ENCODE results near the gene TRIM23. TPM values are rescaled to one million over a fixed set of nuclear protein-coding genes. Genes with fewer than 3 reads are reported as not detected.
A peak's percentile ranks its signal among the peaks of the same experiment; 100 is the strongest.
"Not testable (repeated sequence)": the region's sequence is repeated elsewhere in the genome, so short reads cannot be mapped to it uniquely, and the experiment has no call there.

TRIM23 gene
- total and polyA plus RNA-seq, 3 experiments from 2014 or later = 7.8 to 12.8 (median 9.8) TPM

GRCh38 chr5:65640240-65640639 lies 16.1 kb upstream of the TRIM23 start:
- no peaks in the 10 kb centered on the region for H3K9me3 ChIP-seq (ENCODE audit: low read length)
- POLR2A ChIA-PET = no interaction called here
- H3K27me3 ChIP-seq (ENCODE audit: insufficient read depth, low read length, poor library complexity, severe bottlenecking) = no peaks in the 10 kb centered on the region
- no peak overlapping the region for H3K4me3 ChIP-seq (ENCODE audit: low read length)
- Mint-ChIP-seq H3K4me1 (peaks cover 0 to 5% (median 1%) of the 10 kb centered on the region in 3 donors), H3K9me3 (no peaks in the 10 kb centered on the region), H3K36me3 (peaks cover 7 to 54% (median 14%) of the 10 kb centered on the region in 3 donors), H3K4me3 (no peak overlapping the region), H3K27me3 (no peaks in the 10 kb centered on the region), H3K27ac (no peak overlapping the region)
- no peak overlapping the region for H3K27ac ChIP-seq (ENCODE audit: low read depth, low read length)
- CTCF ChIA-PET = interaction anchor here (1.1 kb wide), 1 partner anchor 8 kb away, joined by 3 read pairs; no protein-coding TSS in a partner anchor
- H3K36me3 ChIP-seq (ENCODE audit: insufficient read depth, low read length) = peaks cover 10% of the 10 kb centered on the region
- DNase-seq = no peak
- H3K4me1 ChIP-seq (ENCODE audit: insufficient read depth, low read length) = no peaks in the 10 kb centered on the region

GRCh38 chr5:65630981-65631380 lies 6.8 kb upstream of the TRIM23 start:
- CTCF ChIA-PET = interaction anchor here (1.4 kb wide), 1 partner anchor 10 kb away, joined by 3 read pairs; no protein-coding TSS in a partner anchor
- Mint-ChIP-seq H3K27me3 (no peaks in the 10 kb centered on the region), H3K36me3 (peaks cover 5 to 31% (median 6%) of the 10 kb centered on the region in 3 donors)

GRCh38 chr5:65625743-65626142 lies 1.6 kb upstream of the TRIM23 start:
- Histone ChIP-seq H3K4me1 (ENCODE audit: insufficient read depth, low read length) (peaks cover 31% of the 10 kb centered on the region), H3K27me3 (ENCODE audit: insufficient read depth, low read length, poor library complexity, severe bottlenecking) (no peaks in the 10 kb centered on the region), H3K4me3 (ENCODE audit: low read length) (peak overlapping the region; percentile 62), H3K36me3 (ENCODE audit: insufficient read depth, low read length) (peaks cover 7% of the 10 kb centered on the region), H3K9me3 (ENCODE audit: low read length) (no peaks in the 10 kb centered on the region), H3K27ac (ENCODE audit: low read depth, low read length) (peak overlapping the region; percentile 91)
- peaks cover 45 to 60% (median 51%) of the 10 kb centered on the region in 3 donors for H3K4me1 Mint-ChIP-seq
- H3K4me3 Mint-ChIP-seq = peak overlapping the region; percentile 71 to 100 (median 98)
- no peak for DNase-seq
- ChIA-PET CTCF (no interaction called here), POLR2A (interaction anchor here (1.1 to 3.8 kb wide), 2 partner anchors 46 to 63 kb away, joined by 3 to 42 read pairs; partner anchors contain the start of genes CENPK and PPWD1)
- H3K36me3 Mint-ChIP-seq = peaks cover 5 to 39% (median 6%) of the 10 kb centered on the region in 3 donors
- H3K9me3 Mint-ChIP-seq = no peaks in the 10 kb centered on the region
- peak overlapping the region in 7 of 8 donors; percentile 75 to 100 (median 97) for H3K27ac Mint-ChIP-seq
- peaks cover 0 to 3% of the 10 kb centered on the region in 2 donors for H3K27me3 Mint-ChIP-seq

More at GRCh38 chr5:65630981-65631380, 6.8 kb upstream of the TRIM23 start:
- DNase-seq = no peak
- Histone ChIP-seq H3K27ac (ENCODE audit: low read depth, low read length) (no peak overlapping the region), H3K27me3 (ENCODE audit: insufficient read depth, low read length, poor library complexity, severe bottlenecking) (no peaks in the 10 kb centered on the region), H3K9me3 (ENCODE audit: low read length) (no peaks in the 10 kb centered on the region), H3K36me3 (ENCODE audit: insufficient read depth, low read length) (peaks cover 10% of the 10 kb centered on the region), H3K4me1 (ENCODE audit: insufficient read depth, low read length) (peaks cover 5% of the 10 kb centered on the region), H3K4me3 (ENCODE audit: low read length) (no peak overlapping the region)
- H3K4me3 Mint-ChIP-seq = no peak overlapping the region
- POLR2A ChIA-PET = no interaction called here
- H3K27ac Mint-ChIP-seq = peak overlapping the region in 1 of 8 donors; percentile 27
- peaks cover 17 to 31% (median 20%) of the 10 kb centered on the region in 3 donors for H3K4me1 Mint-ChIP-seq
- no peaks in the 10 kb centered on the region for H3K9me3 Mint-ChIP-seq

- ChIA-PET POLR2A (interaction anchor here (0.9 to 3.8 kb wide), 3 partner anchors 47 to 97 kb away, joined by 3 to 42 read pairs (median 3); partner anchors contain the start of genes CENPK, NLN, PPWD1 and SGTB), CTCF (no interaction called here)
- no peaks in the 10 kb centered on the region for H3K9me3 Mint-ChIP-seq
- peaks cover 4 to 34% (median 7%) of the 10 kb centered on the region in 3 donors for H3K36me3 Mint-ChIP-seq
- H3K27ac ChIP-seq (ENCODE audit: low read depth, low read length) = peak within 1 kb of the TSS; percentile 91
- H3K9me3 ChIP-seq (ENCODE audit: low read length) = no peaks in the 10 kb centered on the region
- H3K36me3 ChIP-seq (ENCODE audit: insufficient read depth, low read length) = peaks cover 6% of the 10 kb centered on the region
- H3K4me1 Mint-ChIP-seq = peaks cover 46 to 66% (median 57%) of the 10 kb centered on the region in 3 donors
- H3K4me1 ChIP-seq (ENCODE audit: insufficient read depth, low read length) = peaks cover 31% of the 10 kb centered on the region
- peak within 1 kb of the TSS; percentile 97 to 100 (median 99) for H3K4me3 Mint-ChIP-seq
- H3K27me3 ChIP-seq (ENCODE audit: insufficient read depth, low read length, poor library complexity, severe bottlenecking) = no peaks in the 10 kb centered on the region
- peak within 1 kb of the TSS; percentile 97 to 100 (median 99) for H3K27ac Mint-ChIP-seq
- peak within 1 kb of the TSS; percentile 62 for H3K4me3 ChIP-seq (ENCODE audit: low read length)
- DNase-seq = peak; percentile 77 to 93 (median 90)
- H3K27me3 Mint-ChIP-seq = peaks cover 0 to 3% of the 10 kb centered on the region in 2 donors
These were observed 730 bp upstream of the TRIM23 start, which contains the start of the genes SHLD3 and TRAPPC13 for GRCh38 chr5:65624571-65625555. SHLD3 (plus strand) TSS chr5:65625027; CDS start chr5:65629588, 4,561 bp downstream. TRAPPC13 (plus strand) TSS chr5:65625027; CDS start chr5:65625061, 34 bp downstream.

GRCh38 chr5:65623482-65623881 lies 651 bp downstream of the TRIM23 start:
- H3K9me3 Mint-ChIP-seq = no peaks in the 10 kb centered on the region
- Histone ChIP-seq H3K4me1 (ENCODE audit: insufficient read depth, low read length) (peaks cover 42% of the 10 kb centered on the region), H3K36me3 (ENCODE audit: insufficient read depth, low read length) (no peaks in the 10 kb centered on the region), H3K27me3 (ENCODE audit: insufficient read depth, low read length, poor library complexity, severe bottlenecking) (no peaks in the 10 kb centered on the region), H3K4me3 (ENCODE audit: low read length) (peak overlapping the region; percentile 62), H3K27ac (ENCODE audit: low read depth, low read length) (peak overlapping the region; percentile 91), H3K9me3 (ENCODE audit: low read length) (no peaks in the 10 kb centered on the region)
- H3K4me3 Mint-ChIP-seq = peak overlapping the region; percentile 97 to 100 (median 99)
- peak overlapping the region; percentile 95 to 100 (median 98) for H3K27ac Mint-ChIP-seq
- peaks cover 0 to 32% (median 3%) of the 10 kb centered on the region in 3 donors for H3K36me3 Mint-ChIP-seq
- peaks cover 0 to 3% of the 10 kb centered on the region in 2 donors for H3K27me3 Mint-ChIP-seq
- H3K4me1 Mint-ChIP-seq = peaks cover 50 to 70% (median 61%) of the 10 kb centered on the region in 3 donors
- ChIA-PET CTCF (interaction anchor here (0.8 kb wide), 1 partner anchor 303 kb away, joined by 3 read pairs; the partner anchor contains the start of gene ERBIN), POLR2A (interaction anchor here (0.6 to 3.8 kb wide), 3 partner anchors 61 to 379 kb away, joined by 3 to 42 read pairs (median 3); partner anchors contain the start of genes CENPK, NLN, PPWD1 and SGTB)
- DNase-seq = no peak

GRCh38 chr5:65621961-65622360 lies 2.2 kb downstream of the TRIM23 start:
- H3K4me3 Mint-ChIP-seq = peak overlapping the region in 6 of 7 donors; percentile 19 to 100 (median 98)

GRCh38 chr5:65620021-65620420 lies 4.1 kb downstream of the TRIM23 start:
- H3K9me3 Mint-ChIP-seq = no peaks in the 10 kb centered on the region
- H3K36me3 Mint-ChIP-seq = peaks cover 3 to 43% (median 9%) of the 10 kb centered on the region in 3 donors
- H3K4me1 Mint-ChIP-seq = peaks cover 42 to 65% (median 61%) of the 10 kb centered on the region in 3 donors
- peaks cover 0 to 3% of the 10 kb centered on the region in 2 donors for H3K27me3 Mint-ChIP-seq
- Histone ChIP-seq H3K36me3 (ENCODE audit: insufficient read depth, low read length) (peaks cover 4% of the 10 kb centered on the region), H3K27ac (ENCODE audit: low read depth, low read length) (no peak overlapping the region), H3K4me3 (ENCODE audit: low read length) (no peak overlapping the region), H3K9me3 (ENCODE audit: low read length) (no peaks in the 10 kb centered on the region), H3K27me3 (ENCODE audit: insufficient read depth, low read length, poor library complexity, severe bottlenecking) (no peaks in the 10 kb centered on the region), H3K4me1 (ENCODE audit: insufficient read depth, low read length) (peaks cover 29% of the 10 kb centered on the region)
- ChIA-PET CTCF (no interaction called here), POLR2A (no interaction called here)
- DNase-seq = no peak
- H3K27ac Mint-ChIP-seq = no peak overlapping the region
- no peak overlapping the region for H3K4me3 Mint-ChIP-seq

More at GRCh38 chr5:65621961-65622360, 2.2 kb downstream of the TRIM23 start:
- H3K4me1 ChIP-seq (ENCODE audit: insufficient read depth, low read length) = peaks cover 42% of the 10 kb centered on the region
- H3K27me3 ChIP-seq (ENCODE audit: insufficient read depth, low read length, poor library complexity, severe bottlenecking); H3K27ac ChIP-seq (ENCODE audit: low read depth, low read length); H3K9me3 ChIP-seq (ENCODE audit: low read length); H3K9me3 Mint-ChIP-seq; DNase-seq; H3K36me3 ChIP-seq (ENCODE audit: insufficient read depth, low read length); POLR2A ChIA-PET; H3K27me3 Mint-ChIP-seq; H3K4me3 ChIP-seq (ENCODE audit: low read length); CTCF ChIA-PET: not testable (repeated sequence)
- H3K4me1 Mint-ChIP-seq = peaks cover 48 to 69% (median 64%) of the 10 kb centered on the region in 3 donors
- H3K36me3 Mint-ChIP-seq = peaks cover 0 to 34% (median 3%) of the 10 kb centered on the region in 3 donors
- peak overlapping the region in 1 of 8 donors; percentile 100 for H3K27ac Mint-ChIP-seq

Measured in CD8-positive, alpha-beta memory T cell (primary cell).